B cell (primary cell): ENCODE measurements around the gene FAM20C. TPM values are rescaled to one million over a fixed set of nuclear protein-coding genes. Genes with fewer than 3 reads are reported as not detected.

ENCODE experiments used
- ATAC-seq: fragments of 200-7000 bp; cut with Tn5 transposase; one replicate; pipeline ENCODE4 v1.10.0; 2021; ENCODE audit warnings: low read depth, mild to moderate bottlenecking, moderate number of reproducible peaks, moderate library complexity
- CTCF ChIA-PET: fragments of 350-600 bp; sonication (Branson Sonifier 250); formaldehyde crosslinking; loops from one replicate; lab custom pipeline; 2021; ENCODE audit warnings: antibody characterized with exemption, inconsistent platforms; lab: Charles Lee
- POLR2A ChIA-PET: fragments of 350-600 bp; sonication (Branson Sonifier 250); formaldehyde crosslinking; loops from one replicate; lab custom pipeline; 2021; ENCODE audit warnings: antibody characterized with exemption; lab: Charles Lee
- DNase-seq: peaks from one replicate; pipeline ENCODE4 v3.0.0; 2013
- H2AFZ ChIP-seq: 2 replicates; pipeline ENCODE4 v1.6.1; 2012; ENCODE audit warnings: mild to moderate bottlenecking, low read depth, low read length; ENCODE audit not compliant: insufficient read depth, poor library complexity, severe bottlenecking
- H3K27ac ChIP-seq, 2 donors: 1 replicate in 1 of 2; 2 replicates in 1 of 2; pipeline ENCODE4 v1.5.1; 2012 to 2013; ENCODE audit warnings: low read length in 2 of 2, mild to moderate bottlenecking in 2 of 2, moderate library complexity in 1 of 2
- H3K27me3 ChIP-seq, 4 experiments: fragments of 200-600 bp in 1 of 4; sonication (generic) in 1 of 4; replicated peaks in 1 of 4; 1 replicate in 2 of 4; 2 replicates in 2 of 4; pipeline versions ENCODE4 v1.6.1 to v1.7.0; 2013 to 2016; ENCODE audit warnings: low read length in 3 of 4, mild to moderate bottlenecking in 2 of 4, mixed read lengths in 1 of 4, moderate library complexity in 1 of 4; ENCODE audit not compliant: insufficient read depth in 4 of 4, control insufficient read depth in 3 of 4; ENCODE audit errors: control extremely low read depth in 1 of 4
- H3K36me3 ChIP-seq, 2 experiments: replicated peaks in 1 of 2; 1 replicate in 1 of 2; 2 replicates in 1 of 2; pipeline versions ENCODE4 v1.6.1 to v1.7.1; 2013; ENCODE audit warnings: low read length in 1 of 2; ENCODE audit not compliant: insufficient read depth in 2 of 2, control insufficient read depth in 1 of 2; ENCODE audit errors: control extremely low read depth in 1 of 2, extremely low read depth in 1 of 2
- H3K4me1 ChIP-seq, 2 donors: fragments of 200-600 bp in 1 of 2; sonication (generic) in 1 of 2; 1 replicate in 1 of 2; 2 replicates in 1 of 2; pipeline versions ENCODE4 v1.5.1 to v1.6.1; 2013 to 2017; ENCODE audit warnings: low read length in 2 of 2; ENCODE audit not compliant: control insufficient read depth in 2 of 2, insufficient read depth in 2 of 2
- H3K4me2 ChIP-seq: replicated peaks from 2 replicates; pipeline ENCODE3; 2012; ENCODE audit warnings: mild to moderate bottlenecking, low read depth, low read length; ENCODE audit not compliant: poor library complexity, severe bottlenecking
- H3K4me3 ChIP-seq, 5 experiments: fragments of 200-600 bp in 1 of 5; sonication (generic) in 1 of 5; 1 replicate in 3 of 5; 2 replicates in 2 of 5; pipeline versions ENCODE4 v1.5.1 to v1.7.0; 2011 to 2016; ENCODE audit warnings: low read length in 4 of 5, mild to moderate bottlenecking in 4 of 5, low read depth in 2 of 5, control low read depth in 1 of 5, moderate library complexity in 1 of 5; ENCODE audit not compliant: insufficient read depth in 1 of 5; ENCODE audit errors: control extremely low read depth in 1 of 5, extremely low read depth in 1 of 5
- H3K79me2 ChIP-seq: fragments of 200-600 bp; sonication (generic); one replicate; pipeline ENCODE4 v1.6.0; 2016; ENCODE audit warnings: low read length; ENCODE audit not compliant: control insufficient read depth, insufficient read depth
- H3K9ac ChIP-seq: fragments of 200-600 bp; sonication (generic); 2 replicates; pipeline ENCODE4 v1.6.1; 2017; ENCODE audit warnings: mild to moderate bottlenecking, low read length, moderate library complexity
- H3K9me3 ChIP-seq, 3 donors: one replicate each; pipeline versions ENCODE4 v1.6.1 to v1.7.1; 2013; ENCODE audit warnings: low read length in 2 of 3; ENCODE audit not compliant: control insufficient read depth in 2 of 3, insufficient read depth in 1 of 3; ENCODE audit errors: control extremely low read depth in 1 of 3
- H4K20me1 ChIP-seq: 2 replicates; pipeline ENCODE4 v1.6.0; 2012; ENCODE audit warnings: mild to moderate bottlenecking, low read length; ENCODE audit not compliant: insufficient read depth, control insufficient read depth, poor library complexity, severe bottlenecking
- H3K27ac Mint-ChIP-seq: one replicate; pipeline ENCODE4 v1.8.0; 2021; ENCODE audit warnings: mixed read lengths
- H3K27me3 Mint-ChIP-seq: one replicate; pipeline ENCODE4 v1.8.0; 2021; ENCODE audit warnings: mixed read lengths
- H3K4me1 Mint-ChIP-seq: one replicate; pipeline ENCODE4 v1.8.0; 2021; ENCODE audit warnings: mixed read lengths
- H3K4me3 Mint-ChIP-seq: one replicate; pipeline ENCODE4 v1.8.0; 2021; ENCODE audit warnings: mixed read lengths
- H3K9me3 Mint-ChIP-seq: one replicate; pipeline ENCODE4 v1.8.0; 2022; ENCODE audit warnings: mixed read lengths; ENCODE audit not compliant: insufficient read depth
- EZH2 ChIP-seq: IDR thresholded peaks from 2 replicates; pipeline ENCODE4 v1.6.1; 2012; ENCODE audit warnings: borderline replicate concordance, low read depth, mild to moderate bottlenecking, moderate library complexity, low read length; ENCODE audit not compliant: insufficient read depth, poor library complexity, severe bottlenecking
- WGBS: methylation state at CpG from one replicate; pipeline ENCODE4 v1.1.5; 2013; ENCODE audit warnings: missing lambda C conversion rate; ENCODE audit not compliant: insufficient coverage; 5-methylcytosine and 5-hydroxymethylcytosine counted together
- intact Hi-C: fragments of 100-400 bp; cut with micrococcal nuclease; formaldehyde crosslinking; loops from one replicate; pipeline ENCODE4 v1.10.0; 2022
- polyA plus RNA-seq: library from polyadenylated mRNA; depleted of rRNA; stranded (reverse); fragments of >200 nt; gene quantifications from 2 replicates; pipeline ENCODE4 v1.2.3, GENCODE V29; 2012
- total RNA-seq, 2 donors: library from RNA; stranded (reverse); fragments of 120-200 nt in 1 of 2; gene quantifications; 1 replicate in 1 of 2; 2 replicates in 1 of 2; pipeline versions ENCODE4 v1.2.3 to v1.2.4, GENCODE V29; 2013 to 2022
- TF ChIP-seq, protein P1 (sequence below): fragments of 200-600 bp; IDR thresholded peaks from one replicate; pipeline ENCODE4 v1.8.0; 2022; ENCODE audit warnings: antibody characterized with exemption, mild to moderate bottlenecking

The FAM20C gene
- total and polyA plus RNA-seq, 2 donors (not counting 1 experiment from before 2014, with no cell fraction given), result 0.54 to 0.81 TPM

DNA sequence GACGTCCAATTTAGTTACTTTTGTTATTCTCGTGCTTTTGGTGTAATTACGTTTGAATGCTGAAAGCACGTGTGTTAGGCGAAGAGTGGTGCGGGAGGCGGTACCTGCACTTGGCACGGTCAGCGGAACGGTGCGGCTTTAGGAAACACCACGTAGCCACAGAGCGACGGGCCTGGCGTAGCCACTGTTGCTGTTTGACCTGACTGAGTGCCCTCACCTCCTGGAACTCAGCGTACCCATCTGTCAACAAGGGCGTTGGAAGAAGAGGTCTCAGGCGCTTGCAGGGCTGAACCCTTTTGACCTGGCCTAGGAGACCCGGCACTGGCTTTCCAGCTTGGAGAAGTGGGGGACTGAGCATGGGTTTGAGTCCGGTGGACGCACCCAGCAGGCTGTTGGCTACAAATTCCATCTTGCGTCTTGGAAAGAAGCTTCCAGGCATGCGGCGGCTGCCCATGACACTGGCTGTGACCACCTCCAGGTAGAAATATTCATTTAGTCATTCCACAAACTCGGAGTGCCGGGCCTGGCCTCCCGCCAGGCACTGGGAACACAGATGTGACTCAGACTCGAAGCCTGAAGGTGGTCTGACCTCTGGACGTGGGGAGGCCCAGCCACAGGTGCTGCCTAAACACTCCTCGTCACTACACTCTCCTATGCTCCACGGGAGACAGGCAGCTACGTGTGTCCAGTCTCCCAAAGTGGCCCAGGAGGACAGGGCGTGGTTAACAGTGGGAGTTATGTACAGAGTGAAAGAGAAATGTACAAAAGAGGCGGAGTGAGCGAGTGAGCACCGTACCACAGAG is 22.2 kb downstream of the FAM20C start:
- ChIA-PET POLR2A (no interaction called here), CTCF (no interaction called here)
- intact Hi-C loops, result no loop called here
- H3K9me3 ChIP-seq, result peaks cover 0 to 11% (median 0%) of the 10 kb centered on the region in 3 donors
- H3K27ac ChIP-seq, result no peak overlapping the region
- no peak overlapping the region for H3K4me3 ChIP-seq
- no peaks in the 10 kb centered on the region for H3K27me3 ChIP-seq
- no peak overlapping the region for H3K4me2 ChIP-seq
- H3K9ac ChIP-seq, result no peak overlapping the region
- ATAC-seq, result no peak
- H3K4me3 Mint-ChIP-seq, result no peak overlapping the region
- WGBS, result 92% methylated on average over 33 of the region's 36 CpGs
- H3K79me2 ChIP-seq, result no peaks in the 10 kb centered on the region
- H4K20me1 ChIP-seq, result no peaks in the 10 kb centered on the region
- no peak overlapping the region for H3K27ac Mint-ChIP-seq
- H3K27me3 Mint-ChIP-seq, result peaks cover 3% of the 10 kb centered on the region
- H3K36me3 ChIP-seq, result no peaks in the 10 kb centered on the region
- H3K4me1 Mint-ChIP-seq, result no peaks in the 10 kb centered on the region
- no peaks in the 10 kb centered on the region for H3K4me1 ChIP-seq
- H3K9me3 Mint-ChIP-seq, result no peaks in the 10 kb centered on the region
- TF ChIP-seq, protein P1, sequence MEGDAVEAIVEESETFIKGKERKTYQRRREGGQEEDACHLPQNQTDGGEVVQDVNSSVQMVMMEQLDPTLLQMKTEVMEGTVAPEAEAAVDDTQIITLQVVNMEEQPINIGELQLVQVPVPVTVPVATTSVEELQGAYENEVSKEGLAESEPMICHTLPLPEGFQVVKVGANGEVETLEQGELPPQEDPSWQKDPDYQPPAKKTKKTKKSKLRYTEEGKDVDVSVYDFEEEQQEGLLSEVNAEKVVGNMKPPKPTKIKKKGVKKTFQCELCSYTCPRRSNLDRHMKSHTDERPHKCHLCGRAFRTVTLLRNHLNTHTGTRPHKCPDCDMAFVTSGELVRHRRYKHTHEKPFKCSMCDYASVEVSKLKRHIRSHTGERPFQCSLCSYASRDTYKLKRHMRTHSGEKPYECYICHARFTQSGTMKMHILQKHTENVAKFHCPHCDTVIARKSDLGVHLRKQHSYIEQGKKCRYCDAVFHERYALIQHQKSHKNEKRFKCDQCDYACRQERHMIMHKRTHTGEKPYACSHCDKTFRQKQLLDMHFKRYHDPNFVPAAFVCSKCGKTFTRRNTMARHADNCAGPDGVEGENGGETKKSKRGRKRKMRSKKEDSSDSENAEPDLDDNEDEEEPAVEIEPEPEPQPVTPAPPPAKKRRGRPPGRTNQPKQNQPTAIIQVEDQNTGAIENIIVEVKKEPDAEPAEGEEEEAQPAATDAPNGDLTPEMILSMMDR, result no peak
- TF ChIP-seq EZH2, result no peak
- no peak for DNase-seq
- no peak overlapping the region for H2AFZ ChIP-seq
